Measurements from ENCODE around the gene STAG3. TPM values are rescaled to one million over a fixed set of nuclear protein-coding genes. Genes with fewer than 3 reads are reported as not detected.

The STAG3 gene
- total RNA-seq, 1 experiment from 2014 or later, result 1.3 TPM

DNA sequence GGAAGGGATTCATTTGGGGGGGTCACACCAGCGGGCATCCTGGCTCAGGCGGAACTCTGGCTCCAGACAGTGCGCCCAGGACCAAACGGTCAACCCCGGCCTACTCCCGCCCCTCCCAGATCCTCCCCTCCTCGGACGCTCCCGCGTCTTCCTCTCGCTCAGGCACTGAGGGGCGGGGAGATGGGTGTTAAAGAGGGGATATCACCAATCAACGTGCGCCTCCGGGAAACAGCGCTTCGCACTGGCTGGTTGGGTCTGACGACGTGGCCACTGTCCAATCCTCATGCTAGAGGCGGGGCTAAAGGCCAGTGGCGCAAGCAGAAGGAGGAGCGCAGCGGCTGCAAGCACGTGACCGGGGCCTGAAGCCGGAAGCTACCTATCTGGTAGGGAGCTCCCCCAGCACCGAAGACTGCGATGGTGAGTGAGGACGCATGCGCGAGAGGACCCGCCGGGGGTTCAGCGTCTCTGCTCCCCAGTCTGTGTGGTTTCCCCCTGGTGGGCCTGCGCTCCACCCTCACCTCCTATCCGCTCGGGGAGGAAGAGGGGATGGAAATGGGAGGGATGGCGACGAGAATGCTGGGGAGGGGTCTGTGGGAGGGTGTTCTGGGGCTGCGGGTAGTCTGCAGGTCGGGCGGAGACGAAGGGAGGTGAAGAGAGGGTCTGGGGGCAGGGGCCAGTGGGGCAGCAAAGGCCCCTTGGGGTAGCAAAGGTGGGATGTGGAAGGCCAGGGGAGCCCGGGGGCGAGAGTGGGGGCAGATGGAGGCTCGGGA is 29.0 kb upstream of the STAG3 start, which contains the start of gene LAMTOR4:
TSS of gene LAMTOR4 (plus strand) at position 360 of the 770 bp plus-strand sequence. CDS start at position 415, 55 bp downstream.
- no peaks in the 10 kb centered on the region for H3K36me3 ChIP-seq
- DNase-seq, result peak; percentile 100
- no peaks in the 10 kb centered on the region for H3K4me1 ChIP-seq
- H3K27me3 ChIP-seq, result no peaks in the 10 kb centered on the region
- H3K4me3 ChIP-seq, result peak within 1 kb of the TSS; percentile 76
- H3K9me3 ChIP-seq (replicated peaks), result no peaks in the 10 kb centered on the region
- peak within 1 kb of the TSS; percentile 30 for H3K27ac ChIP-seq

DNA sequence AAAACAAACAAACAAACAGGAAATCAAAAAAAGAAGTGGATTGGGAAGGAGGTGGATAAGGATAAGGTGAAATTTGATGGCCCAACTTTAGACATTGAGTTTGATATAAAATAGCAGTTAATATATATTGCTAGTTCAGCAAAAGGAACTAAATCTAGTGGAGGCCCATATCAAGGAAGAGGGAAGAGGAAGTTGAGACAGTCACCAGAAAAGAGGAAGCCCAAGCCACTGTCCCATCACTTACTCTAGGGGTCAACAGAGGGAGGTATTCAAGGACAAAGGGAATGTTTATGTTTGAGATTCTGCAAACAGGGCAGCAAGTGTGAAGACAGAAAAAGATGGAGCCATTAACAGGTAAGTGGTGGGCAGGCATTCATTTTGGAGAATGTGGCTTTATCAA is 25.3 kb upstream of the STAG3 start:
- Histone ChIP-seq H3K9me3 (replicated peaks) (no peaks in the 10 kb centered on the region), H3K27ac (no peak overlapping the region), H3K4me3 (no peak overlapping the region), H3K4me1 (no peaks in the 10 kb centered on the region; the same call in 1 of the 2 replicates), H3K27me3 (no peaks in the 10 kb centered on the region), H3K36me3 (peaks cover 11% of the 10 kb centered on the region)
- no peak for DNase-seq

DNA sequence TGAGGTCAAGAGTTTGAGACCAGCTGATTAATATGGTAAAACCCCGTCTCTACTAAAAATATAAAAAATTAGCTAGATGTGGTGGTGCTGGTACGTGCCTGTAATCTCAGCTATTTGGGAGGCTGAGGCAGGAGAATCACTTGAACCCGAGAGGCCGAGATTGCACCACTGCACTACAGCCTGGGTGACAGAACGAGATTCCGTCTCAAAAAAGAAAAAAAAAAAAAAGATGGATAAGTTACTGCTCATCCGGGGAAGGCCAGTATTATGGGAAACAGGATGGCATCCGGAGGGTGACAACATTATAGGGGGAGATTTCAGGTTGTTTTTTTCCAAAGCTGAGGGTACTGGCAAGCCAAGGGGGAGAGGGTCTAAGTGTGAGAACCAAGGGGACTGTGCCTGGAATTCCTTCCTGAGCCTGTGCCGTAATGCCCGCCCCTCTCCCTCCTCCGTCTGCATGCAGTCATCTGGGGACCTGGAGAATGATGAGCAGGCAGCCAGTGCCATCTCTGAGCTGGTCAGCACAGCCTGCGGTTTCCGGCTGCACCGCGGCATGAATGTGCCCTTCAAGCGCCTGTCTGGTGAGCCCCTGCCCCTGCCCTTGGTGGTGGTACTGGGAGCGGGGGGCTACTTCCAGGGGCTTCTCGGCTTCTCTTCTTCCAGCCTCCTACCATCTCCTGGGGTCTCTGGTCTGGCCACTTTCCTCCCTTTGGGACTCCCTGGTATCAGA is 24.6 kb upstream of the STAG3 start:
- no peak overlapping the region for H3K4me3 ChIP-seq
- H3K27ac ChIP-seq, result no peak overlapping the region
- H3K36me3 ChIP-seq, result peaks cover 11% of the 10 kb centered on the region
- no peaks in the 10 kb centered on the region for H3K27me3 ChIP-seq
- H3K9me3 ChIP-seq (replicated peaks), result no peaks in the 10 kb centered on the region
- peaks cover 3% of the 10 kb centered on the region; the same call in 1 of the 2 replicates for H3K4me1 ChIP-seq
- no peak for DNase-seq

DNA sequence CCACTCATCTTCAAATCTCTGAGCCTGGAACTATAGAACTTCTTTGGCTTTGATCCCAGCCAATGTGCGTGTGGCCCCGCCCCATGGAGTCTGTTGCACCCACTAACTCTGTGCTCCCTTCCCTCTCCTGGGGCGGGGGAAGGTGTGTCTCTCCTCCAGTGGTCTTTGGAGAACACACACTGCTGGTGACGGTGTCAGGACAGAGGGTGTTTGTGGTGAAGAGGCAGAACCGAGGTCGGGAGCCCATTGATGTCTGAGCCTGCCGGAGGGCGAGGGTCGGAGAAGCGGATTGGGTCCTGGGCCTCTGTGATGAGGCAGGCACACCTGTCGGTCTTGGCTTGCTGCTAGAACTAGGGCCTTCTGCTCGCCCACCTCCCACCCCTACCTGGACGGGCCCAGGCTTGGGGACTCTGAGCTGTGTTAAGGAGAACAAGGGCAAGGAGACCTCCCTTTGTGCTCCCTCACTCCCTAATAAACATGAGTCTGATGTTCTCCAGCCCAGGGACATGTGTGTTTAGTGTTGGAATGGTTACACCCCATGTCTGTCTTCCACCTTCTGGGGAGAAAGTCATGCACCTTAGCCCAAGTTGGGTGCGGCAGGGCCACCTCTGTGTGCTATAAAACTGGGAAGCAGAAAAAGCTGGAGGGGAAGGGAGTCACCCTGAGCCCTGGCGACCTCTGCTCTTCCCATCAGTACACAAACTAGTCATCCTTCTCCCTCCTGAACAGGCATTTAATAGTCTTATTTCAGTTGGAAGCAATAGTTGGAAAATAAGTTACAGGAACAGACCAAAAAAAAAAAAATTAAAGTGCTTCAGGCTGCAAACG is 23.8 kb upstream of the STAG3 start:
- Histone ChIP-seq H3K9me3 (replicated peaks) (no peaks in the 10 kb centered on the region), H3K4me1 (peaks cover 3% of the 10 kb centered on the region; the same call in 1 of the 2 replicates), H3K27ac (no peak overlapping the region), H3K27me3 (no peaks in the 10 kb centered on the region), H3K4me3 (no peak overlapping the region), H3K36me3 (peaks cover 11% of the 10 kb centered on the region)
- DNase-seq, result no peak

DNA sequence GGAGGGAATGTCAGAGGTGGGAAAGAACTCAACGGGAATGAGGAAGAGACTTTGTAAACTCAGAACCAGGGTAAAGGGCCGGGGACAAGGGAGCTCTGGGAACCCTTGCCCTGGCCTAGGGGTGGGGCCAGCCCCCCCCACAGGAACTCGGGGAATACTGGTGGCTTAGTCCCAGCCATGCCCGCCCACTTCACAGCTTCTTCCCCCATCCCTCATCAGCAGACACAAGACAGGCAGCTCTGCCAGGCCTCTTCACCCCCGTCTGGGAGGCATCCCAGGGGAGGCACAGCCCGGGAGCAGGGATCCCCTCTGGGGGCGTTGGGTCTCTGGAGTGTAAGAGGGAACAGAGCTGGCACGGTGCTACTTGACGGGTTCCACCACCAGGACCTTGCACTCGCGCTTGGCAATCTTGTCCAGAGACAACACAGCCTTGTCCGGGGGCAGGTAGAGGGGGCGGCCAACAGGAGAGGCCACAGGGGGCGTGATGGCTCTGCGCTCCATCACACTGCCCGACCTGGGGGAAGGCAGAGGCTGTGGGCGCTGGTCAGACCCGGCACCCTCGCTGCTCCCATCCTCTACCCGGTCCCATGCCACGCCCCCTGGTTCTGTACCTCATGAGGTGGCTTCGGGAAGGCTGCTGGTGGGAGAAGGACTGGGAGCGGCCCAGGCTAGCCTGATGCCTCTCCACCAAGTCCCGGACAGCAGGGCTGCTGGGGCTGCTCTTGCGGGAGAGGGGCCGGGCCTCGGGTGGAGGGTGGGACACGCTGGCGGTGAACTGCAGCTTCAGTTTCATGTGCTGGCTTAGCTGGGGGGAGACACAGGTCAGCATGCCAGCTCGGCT is 22.8 kb upstream of the STAG3 start:
- Histone ChIP-seq H3K27me3 (no peaks in the 10 kb centered on the region), H3K36me3 (peaks cover 11% of the 10 kb centered on the region), H3K4me1 (peaks cover 3% of the 10 kb centered on the region; the same call in 1 of the 2 replicates), H3K9me3 (replicated peaks) (no peaks in the 10 kb centered on the region), H3K27ac (no peak overlapping the region), H3K4me3 (no peak overlapping the region)
- DNase-seq, result no peak

DNA sequence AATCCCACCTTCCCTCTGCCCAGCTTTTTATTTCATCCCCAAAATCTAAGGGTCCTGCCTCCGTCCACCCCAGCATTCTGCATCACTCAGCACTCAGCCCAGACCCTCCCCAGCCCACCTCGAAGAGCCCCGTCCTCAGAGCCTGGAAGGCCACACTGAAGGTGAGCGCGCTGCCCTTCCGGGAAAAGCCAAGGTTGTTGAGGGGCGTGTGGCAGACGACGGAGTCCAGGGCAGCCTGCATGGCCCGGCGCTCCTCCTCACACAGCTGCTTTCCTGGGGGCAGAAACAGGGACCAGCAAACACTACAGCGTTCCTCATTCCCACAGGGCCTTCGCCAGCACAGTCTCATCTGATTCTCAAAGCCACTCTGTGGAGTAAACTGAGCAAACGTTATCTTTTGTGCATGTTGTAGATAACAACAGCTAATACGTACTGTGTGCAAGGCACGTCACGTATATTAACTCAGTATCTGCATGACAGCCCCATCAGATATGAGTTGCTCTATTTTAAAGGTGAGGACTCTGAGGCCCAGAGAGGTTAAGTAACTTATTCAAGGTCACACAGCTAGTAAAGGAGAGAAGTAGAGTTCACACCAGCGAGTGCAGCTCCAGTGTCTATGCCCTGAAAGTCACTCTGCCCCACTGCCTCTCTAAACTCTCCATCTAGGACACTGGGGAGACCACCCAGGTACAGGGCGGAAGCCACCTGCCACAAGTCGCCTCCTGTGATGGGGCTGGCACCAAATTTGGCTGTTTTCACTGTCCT is 22.0 kb upstream of the STAG3 start:
- Histone ChIP-seq H3K27me3 (no peaks in the 10 kb centered on the region), H3K4me1 (peaks cover 3% of the 10 kb centered on the region; the same call in 1 of the 2 replicates), H3K27ac (no peak overlapping the region), H3K9me3 (replicated peaks) (no peaks in the 10 kb centered on the region), H3K4me3 (no peak overlapping the region), H3K36me3 (peaks cover 11% of the 10 kb centered on the region)
- DNase-seq, result no peak

DNA sequence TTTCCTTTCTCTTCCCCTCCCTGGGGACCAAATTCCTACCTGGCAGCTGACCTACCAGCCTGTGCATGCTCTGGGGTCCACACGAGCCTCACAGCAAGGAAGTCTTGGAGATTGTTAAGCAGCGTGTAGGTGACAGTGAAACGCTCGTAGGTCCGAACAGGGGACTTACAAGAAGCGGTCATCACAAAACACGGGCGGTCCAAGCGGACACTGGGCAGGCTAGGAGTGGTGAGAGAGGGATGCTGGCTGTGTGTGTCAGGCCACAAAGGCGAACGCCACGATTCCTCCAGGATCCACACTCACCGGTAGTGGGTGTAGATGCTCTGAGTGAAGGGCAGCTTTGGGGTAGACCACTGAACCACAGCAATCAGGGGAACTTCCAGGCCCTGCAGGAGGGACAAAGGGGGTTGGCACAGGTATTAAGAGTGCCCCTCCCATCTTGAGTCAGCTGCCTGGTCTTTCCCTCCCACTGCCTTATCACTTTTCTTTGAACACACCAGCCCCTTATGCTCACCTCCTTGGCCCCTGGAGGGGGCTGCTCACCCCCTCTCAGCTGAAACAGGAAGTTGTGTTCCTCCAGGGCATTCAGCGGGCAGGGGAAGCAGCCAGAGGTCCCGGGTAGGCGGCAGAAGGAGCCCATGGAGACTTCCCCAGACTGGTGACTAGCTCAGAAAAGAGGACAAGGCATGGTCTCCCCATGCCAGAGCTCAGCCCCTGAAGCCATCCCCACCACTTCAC is 21.2 kb upstream of the STAG3 start:
- H3K27me3 ChIP-seq, result no peaks in the 10 kb centered on the region
- H3K4me3 ChIP-seq, result no peak overlapping the region
- H3K9me3 ChIP-seq (replicated peaks), result no peaks in the 10 kb centered on the region
- DNase-seq, result no peak
- peaks cover 3% of the 10 kb centered on the region; the same call in 1 of the 2 replicates for H3K4me1 ChIP-seq
- no peak overlapping the region for H3K27ac ChIP-seq
- H3K36me3 ChIP-seq, result peaks cover 11% of the 10 kb centered on the region

DNA sequence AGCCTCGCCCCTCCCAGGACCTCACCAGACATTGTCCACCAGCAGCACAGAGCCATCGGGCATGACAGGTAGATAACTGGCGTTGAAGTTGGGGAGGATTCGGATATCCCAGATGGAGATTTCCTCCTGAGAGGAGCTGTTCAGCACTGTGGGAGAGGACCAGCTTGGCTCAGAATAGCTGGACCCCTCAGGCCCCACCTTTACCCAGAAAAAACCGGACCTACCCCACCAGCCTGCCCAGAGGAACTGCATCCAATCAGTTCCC is 20.7 kb upstream of the STAG3 start:
- DNase-seq, result no peak
- Histone ChIP-seq H3K4me1 (peaks cover 3% of the 10 kb centered on the region; the same call in 1 of the 2 replicates), H3K27ac (no peak overlapping the region), H3K4me3 (no peak overlapping the region), H3K9me3 (replicated peaks) (no peaks in the 10 kb centered on the region), H3K36me3 (peaks cover 11% of the 10 kb centered on the region), H3K27me3 (no peaks in the 10 kb centered on the region)

DNA sequence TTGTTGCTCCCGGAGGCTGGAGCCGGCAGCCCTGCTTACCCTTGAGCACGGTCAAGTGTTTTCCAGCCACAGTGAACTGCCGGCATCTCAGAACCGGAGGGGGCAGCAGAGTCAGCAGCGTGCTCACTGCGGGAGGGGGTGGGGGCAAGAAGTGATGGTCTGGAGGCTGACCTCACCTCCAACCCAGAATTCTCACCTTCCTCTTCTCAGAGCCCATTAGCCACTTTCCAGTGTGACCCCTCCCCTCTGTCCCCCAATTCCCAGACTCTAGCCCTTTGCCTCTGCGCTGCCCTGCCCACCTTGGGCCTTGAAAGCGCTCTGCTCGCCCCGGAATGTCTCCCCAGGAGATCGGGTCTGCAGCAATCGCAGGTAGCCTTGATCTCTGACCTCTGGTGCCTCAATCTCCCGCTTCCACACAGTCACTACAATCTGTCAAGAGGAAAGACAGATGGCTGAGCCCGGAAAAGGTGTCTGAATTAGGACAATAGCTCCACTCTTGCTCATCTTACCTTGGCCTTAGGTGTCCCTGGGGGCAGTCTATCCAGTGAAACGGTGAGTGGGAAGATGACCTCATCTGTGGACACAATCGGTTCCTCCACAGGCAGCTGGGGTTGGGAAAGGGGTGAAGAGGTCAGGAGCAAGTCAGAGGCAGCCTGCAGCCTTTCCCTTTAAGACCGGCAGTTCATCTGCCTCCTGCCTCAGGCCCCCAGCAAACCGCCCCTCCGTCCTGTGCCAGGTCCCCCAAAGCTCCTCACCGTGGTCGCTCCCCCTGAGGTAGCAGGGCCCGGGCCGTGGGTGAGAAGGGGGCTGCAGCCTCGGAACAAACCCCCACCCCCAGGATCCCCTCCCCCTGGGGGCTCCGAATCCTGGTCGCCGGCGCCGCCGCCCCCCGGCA is 20.1 kb upstream of the STAG3 start:
- peak overlapping the region; percentile 100 for H3K4me3 ChIP-seq
- H3K4me1 ChIP-seq, result peaks cover 3% of the 10 kb centered on the region; the same call in 1 of the 2 replicates
- H3K9me3 ChIP-seq (replicated peaks), result no peaks in the 10 kb centered on the region
- H3K27me3 ChIP-seq, result no peaks in the 10 kb centered on the region
- peak overlapping the region; percentile 53; the same call in 1 of the 2 replicates for H3K27ac ChIP-seq
- H3K36me3 ChIP-seq, result peaks cover 11% of the 10 kb centered on the region
- DNase-seq, result peak in 1 of 2 experiments; percentile 36

DNA sequence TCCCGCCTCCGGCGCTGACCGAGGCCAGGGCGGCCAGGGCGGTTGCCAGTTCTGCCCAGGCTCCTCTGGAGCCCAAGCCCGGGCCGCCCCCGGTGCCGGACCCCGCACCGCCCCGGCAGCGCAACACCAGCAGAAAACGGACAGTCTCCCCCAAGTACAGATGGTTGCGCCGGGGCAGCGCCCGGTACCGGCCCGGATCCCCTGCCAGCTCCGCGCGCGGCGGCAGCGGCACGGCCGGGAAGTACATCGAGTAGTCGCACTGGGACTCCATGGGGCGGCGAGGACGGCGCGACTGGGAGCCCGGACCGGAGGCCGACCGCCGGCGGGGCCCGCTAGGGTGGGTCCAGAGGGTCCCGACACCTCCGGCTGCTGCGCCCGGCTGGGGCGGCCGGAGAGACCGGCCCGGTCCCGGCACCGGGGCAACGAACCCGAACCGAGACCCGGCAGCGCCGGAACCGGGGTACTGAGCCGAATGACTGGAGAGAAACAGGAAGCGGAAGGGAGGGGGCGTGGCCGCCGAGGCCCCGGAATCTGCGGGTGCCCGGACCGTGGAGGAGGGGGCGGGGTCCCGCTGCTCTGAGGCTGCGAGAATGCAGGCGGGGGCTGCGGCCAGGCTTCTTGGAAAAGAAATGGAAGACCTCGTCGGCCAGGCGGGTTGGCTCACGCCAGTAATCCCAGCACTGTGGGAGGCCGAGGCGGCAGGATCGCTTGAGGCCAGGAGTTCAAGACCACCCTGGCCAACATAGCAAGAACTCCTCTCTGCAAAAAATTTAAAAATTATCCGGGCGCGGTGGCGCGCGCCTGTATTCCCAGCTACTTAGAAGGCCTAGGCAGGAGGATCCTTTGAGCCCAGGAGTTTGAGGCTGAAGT is 19.3 kb upstream of the STAG3 start, which contains the start of gene TRAPPC14:
TSS of gene TRAPPC14 (minus strand) at position 495 of the 870 bp plus-strand sequence. CDS start at position 271, 224 bp downstream.
- H3K27ac ChIP-seq, result peak within 1 kb of the TSS; percentile 53
- H3K4me1 ChIP-seq, result peaks cover 3% of the 10 kb centered on the region; the same call in 1 of the 2 replicates
- H3K27me3 ChIP-seq, result no peaks in the 10 kb centered on the region
- H3K4me3 ChIP-seq, result peak within 1 kb of the TSS; percentile 100
- peaks cover 11% of the 10 kb centered on the region for H3K36me3 ChIP-seq
- DNase-seq, result peak; percentile 93 to 96
- H3K9me3 ChIP-seq (replicated peaks), result no peaks in the 10 kb centered on the region

DNA sequence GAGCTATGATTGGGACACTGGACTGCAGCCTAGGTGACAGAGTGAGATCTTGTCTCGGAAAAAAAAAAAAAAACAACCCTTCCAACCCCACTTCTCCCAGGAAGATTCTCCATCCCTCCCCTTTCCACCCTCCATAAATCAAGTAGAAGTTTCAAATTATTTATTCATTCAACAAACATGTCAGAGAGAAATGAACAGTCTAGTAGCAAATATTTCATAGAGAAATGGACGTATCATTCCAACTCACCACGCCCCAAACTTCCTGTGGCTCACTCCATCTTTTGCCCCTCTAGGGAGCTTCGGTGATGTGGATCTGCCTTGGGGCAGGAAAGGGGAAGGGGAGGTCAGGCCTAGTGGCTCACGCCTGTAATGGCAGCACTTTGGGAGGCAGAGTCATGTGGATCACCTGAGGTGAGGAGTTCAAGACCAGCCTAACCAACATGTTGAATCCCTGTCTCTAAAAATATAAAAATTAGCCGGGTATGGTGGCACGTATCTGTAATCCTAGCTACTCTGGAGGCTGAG is 18.6 kb upstream of the STAG3 start:
- H3K4me1 ChIP-seq, result peaks cover 3% of the 10 kb centered on the region; the same call in 1 of the 2 replicates
- no peaks in the 10 kb centered on the region for H3K9me3 ChIP-seq (replicated peaks)
- peak overlapping the region; percentile 100 for H3K4me3 ChIP-seq
- no peaks in the 10 kb centered on the region for H3K27me3 ChIP-seq
- peaks cover 11% of the 10 kb centered on the region for H3K36me3 ChIP-seq
- peak; percentile 39 to 41 for DNase-seq
- H3K27ac ChIP-seq, result peak overlapping the region; percentile 53
